Stimulated activated CD4-positive, alpha-beta T cell treated with anti-CD3 and anti-CD28 coated beads, Interleukin-15, amount 100 ng/mL, for 1 hour (primary cell): ENCODE data around the gene SNRPF.

ENCODE experiments used
- DNase-seq, 2 donors: peaks; one replicate each; pipeline ENCODE4 v3.0.0-alpha.2; 2020; ENCODE audit warnings: low read depth in 1 of 2, low spot score in 1 of 2

Gene SNRPF

GRCh38 chr12:95859344-95859816, 628 bp downstream of the SNRPF start:
- no peak for DNase-seq

- DNase-seq = no peak
Measured at GRCh38 chr12:95859947-95860850, 1.4 kb downstream of the SNRPF start.

- no peak for DNase-seq
Measured at GRCh38 chr12:95862038-95862437, 3.3 kb downstream of the SNRPF start.

DNA sequence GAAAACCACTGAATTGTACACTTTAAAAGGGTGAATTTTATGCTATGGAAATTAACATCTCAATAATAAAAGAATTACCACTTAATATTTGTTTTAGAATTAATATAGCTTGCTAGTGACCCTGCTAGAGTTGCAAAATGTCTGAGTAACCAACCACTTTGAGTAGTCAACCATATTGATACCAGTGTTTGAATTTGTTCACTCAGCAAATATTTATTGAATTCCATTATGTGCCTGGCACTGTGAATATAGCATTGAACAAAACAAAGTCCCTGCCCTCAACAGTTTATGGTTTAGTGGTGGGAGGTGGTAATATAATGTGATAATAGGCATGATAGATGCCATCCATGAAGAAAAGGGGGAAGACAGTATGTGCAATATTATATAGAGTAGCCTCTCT, 4.6 kb downstream of the SNRPF start:
- no peak for DNase-seq

- no peak for DNase-seq
Measured at GRCh38 chr12:95870897-95871296, 12.1 kb downstream of the SNRPF start.

DNA sequence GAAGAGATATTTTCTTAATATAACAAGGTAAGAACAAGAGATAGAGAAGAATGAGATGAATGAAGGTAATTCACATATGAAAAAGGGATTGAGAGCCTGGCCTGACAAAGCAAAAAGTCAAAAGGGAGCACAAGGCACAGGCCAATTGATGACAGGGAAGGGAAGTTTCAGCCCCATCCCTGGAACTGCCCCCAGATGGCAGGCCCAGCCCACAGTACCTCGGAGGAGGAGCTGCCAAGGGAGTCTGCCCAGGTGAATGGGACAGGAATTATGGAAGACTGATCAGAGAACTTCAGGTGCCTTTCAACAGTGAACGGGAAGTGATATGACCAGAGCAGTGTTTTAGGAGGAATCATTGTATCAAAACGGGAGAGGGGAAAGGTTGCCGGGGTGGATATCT, 15.7 kb downstream of the SNRPF start:
- no peak for DNase-seq

GRCh38 chr12:95877622-95878021, 18.9 kb downstream of the SNRPF start:
- no peak for DNase-seq

DNA sequence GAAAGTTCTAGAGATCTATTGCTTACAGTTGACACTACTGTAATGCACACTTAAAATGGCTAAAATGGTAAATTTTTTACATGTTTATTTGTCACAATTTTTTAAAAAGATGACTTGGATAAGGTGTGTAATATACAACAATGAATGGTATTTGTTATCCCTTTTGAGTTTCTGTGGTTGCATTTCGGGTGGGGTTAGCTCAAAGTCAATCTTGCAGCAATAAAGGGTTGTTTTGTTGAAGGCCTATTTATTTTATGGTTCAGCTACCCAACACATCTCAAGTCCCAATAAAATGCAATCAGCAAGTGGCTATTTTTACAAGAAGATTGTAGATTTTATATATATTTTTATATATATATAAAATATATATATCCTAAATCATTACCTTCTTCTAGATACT, 22.1 kb downstream of the SNRPF start:
- DNase-seq = no peak

- DNase-seq = no peak
Measured at GRCh38 chr12:95881331-95881955, 22.7 kb downstream of the SNRPF start.

- DNase-seq = no peak
Measured at GRCh38 chr12:95882080-95882479, 23.3 kb downstream of the SNRPF start.

DNA sequence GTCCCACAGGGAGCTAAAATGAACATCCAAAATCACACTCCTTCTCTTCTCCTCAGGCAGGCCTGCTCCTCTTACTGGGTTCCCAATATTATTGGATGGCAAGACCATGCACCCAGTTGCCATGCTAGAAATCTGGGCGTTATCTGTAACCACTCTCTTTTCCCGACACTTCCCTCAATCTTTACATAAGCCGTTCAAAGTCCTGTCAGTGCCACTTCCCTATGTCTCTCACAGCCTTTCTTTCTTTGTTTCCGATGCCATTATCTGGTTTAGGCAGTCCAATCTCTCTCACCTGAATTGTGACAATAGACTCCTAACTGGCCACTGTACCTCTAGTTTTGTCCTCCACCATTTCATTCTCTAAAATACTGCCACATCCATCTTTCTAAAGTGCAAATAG, 24.1 kb downstream of the SNRPF start:
- no peak for DNase-seq

- no peak for DNase-seq
Measured at GRCh38 chr12:95884998-95885397, 26.2 kb downstream of the SNRPF start.

DNA sequence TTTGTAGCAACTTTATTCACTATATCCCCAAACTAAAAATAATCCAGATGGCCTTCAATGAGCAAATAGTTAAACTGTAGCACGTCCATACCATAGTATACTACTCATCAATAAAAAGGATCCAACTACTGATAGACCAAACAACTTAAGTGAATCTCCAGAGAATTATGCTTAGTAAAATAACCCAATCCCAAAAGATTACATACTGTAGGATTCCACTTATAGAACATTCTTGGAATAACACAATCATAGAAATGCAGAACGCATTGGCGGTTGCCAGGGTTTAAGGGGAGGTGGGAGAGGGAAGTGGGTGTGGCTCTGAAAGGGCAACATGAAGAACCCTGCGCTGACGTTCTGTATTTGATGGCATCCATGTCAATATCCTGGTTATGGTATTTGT, 28.6 kb downstream of the SNRPF start:
- DNase-seq = no peak

- no peak for DNase-seq
Measured at GRCh38 chr12:95890958-95891357, 32.2 kb downstream of the SNRPF start.

GRCh38 chr12:95896846-95897245, 38.1 kb downstream of the SNRPF start:
- DNase-seq = no peak

DNA sequence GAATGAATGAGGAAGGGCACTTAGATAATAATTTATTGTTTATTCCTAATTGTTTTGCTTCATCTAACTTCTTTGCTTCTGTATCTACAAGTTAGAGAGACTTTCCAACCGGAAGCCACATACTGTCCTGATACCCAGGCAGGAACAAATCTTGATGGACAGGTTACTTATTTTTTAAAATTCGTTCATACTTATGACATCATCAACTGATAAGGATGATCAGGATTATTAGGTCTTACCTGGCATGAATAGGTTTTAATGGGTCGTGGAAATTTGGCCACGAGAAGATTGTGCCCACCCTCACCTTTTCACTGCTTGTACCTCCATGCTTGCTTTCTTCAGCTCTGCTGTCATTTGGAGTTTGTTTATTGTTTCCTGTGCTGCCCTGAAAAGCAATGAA, 39.3 kb downstream of the SNRPF start:
- no peak for DNase-seq

GRCh38 chr12:95908573-95908972, 49.8 kb downstream of the SNRPF start:
- no peak for DNase-seq

DNA sequence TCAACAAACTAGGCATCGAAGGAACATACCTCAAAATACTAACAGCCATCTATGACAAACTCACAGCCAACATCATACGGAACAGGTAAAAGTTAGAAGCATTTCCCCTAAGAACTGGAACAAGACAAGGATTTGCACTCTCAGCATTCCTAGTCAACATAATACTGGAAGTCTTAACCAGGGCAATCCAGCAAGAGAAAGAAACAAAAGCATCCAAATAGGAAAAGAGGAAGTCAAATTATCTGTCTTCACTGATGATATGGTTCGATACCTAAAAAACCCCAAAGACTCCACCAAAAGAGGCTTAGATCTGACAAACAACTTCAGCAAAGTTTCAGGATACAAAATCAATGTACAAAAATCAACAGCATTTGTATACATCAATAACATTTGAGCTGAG, 51.1 kb downstream of the SNRPF start:
- DNase-seq = no peak
